Measurements from ENCODE around the gene ROCK2.
A peak's percentile ranks its signal among the peaks of the same experiment; 100 is the strongest.

The ROCK2 gene

DNA sequence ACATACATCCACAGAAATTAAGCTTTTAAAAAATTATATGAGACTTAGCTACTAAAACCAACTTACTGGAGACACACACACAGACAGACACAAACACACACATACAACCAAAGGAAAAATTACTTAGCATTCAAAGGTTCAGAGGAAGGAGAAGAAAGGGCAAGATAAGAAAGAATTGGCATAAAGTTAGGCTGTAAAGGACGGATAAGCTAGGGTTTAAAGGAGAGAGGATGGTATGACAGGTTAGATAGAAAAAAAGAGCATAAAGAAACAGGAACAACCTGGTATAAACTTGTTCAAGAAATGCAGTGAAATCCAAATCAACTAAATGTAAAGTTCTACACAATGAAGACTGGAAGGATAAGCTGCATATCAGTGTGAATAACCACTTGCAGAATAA lies 115.7 kb downstream of the ROCK2 start:
- peaks cover 0 to 16% (median 4%) of the 10 kb centered on the region in 10 experiments; a peak in 8 of 20 replicates for H3K4me1 ChIP-seq
- H3K9me3 ChIP-seq (replicated peaks in 1 of 11): no peaks in the 10 kb centered on the region
- no peak for TF ChIP-seq Cebpa-rat (IDR thresholded peaks at IDR 0.05)
- H3K9ac ChIP-seq: no peak overlapping the region
- no peak overlapping the region for H3K4me3 ChIP-seq
- peaks cover 0 to 23% (median 4%) of the 10 kb centered on the region in 11 experiments; a peak in 10 of 22 replicates for H4K20me1 ChIP-seq
- H3K27me3 ChIP-seq: no peaks in the 10 kb centered on the region
- no peak overlapping the region for H3K27ac ChIP-seq
- H3K4me2 ChIP-seq: no peak overlapping the region
- H3K36me3 ChIP-seq: peaks cover 18 to 69% (median 45%) of the 10 kb centered on the region in 11 experiments; a peak in 20 of 22 replicates

DNA sequence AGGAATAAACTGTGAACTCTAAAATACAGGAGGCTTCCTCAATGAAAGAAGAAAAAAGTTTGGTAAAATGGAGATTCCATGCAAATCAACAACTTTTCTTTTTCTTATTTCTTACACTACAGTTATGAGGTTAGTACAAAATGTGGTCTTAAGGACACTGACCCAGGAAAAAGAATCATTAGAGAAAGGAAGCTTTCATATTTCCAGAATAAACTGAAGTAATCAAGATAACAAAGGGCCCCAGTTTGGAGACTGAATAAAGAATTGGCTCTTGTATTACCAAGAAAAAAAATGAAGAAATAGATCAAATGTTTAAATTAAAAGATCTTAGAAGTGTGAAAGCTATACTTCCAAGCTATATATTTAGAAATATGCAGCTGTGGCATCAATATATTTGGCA lies 116.8 kb downstream of the ROCK2 start:
- H3K9me3 ChIP-seq (replicated peaks in 1 of 11): no peaks in the 10 kb centered on the region
- no peak overlapping the region for H3K4me2 ChIP-seq
- no peaks in the 10 kb centered on the region for H3K27me3 ChIP-seq
- H3K36me3 ChIP-seq: peaks cover 25 to 69% (median 49%) of the 10 kb centered on the region in 11 experiments; a peak in 20 of 22 replicates
- H3K4me1 ChIP-seq: peaks cover 0 to 12% (median 0%) of the 10 kb centered on the region in 10 experiments; a peak in 5 of 20 replicates
- H4K20me1 ChIP-seq: peaks cover 0 to 12% (median 0%) of the 10 kb centered on the region in 11 experiments; a peak in 6 of 22 replicates
- no peak overlapping the region for H3K4me3 ChIP-seq
- no peak for TF ChIP-seq Cebpa-rat (IDR thresholded peaks at IDR 0.05)
- H3K9ac ChIP-seq: no peak overlapping the region
- no peak overlapping the region for H3K27ac ChIP-seq

DNA sequence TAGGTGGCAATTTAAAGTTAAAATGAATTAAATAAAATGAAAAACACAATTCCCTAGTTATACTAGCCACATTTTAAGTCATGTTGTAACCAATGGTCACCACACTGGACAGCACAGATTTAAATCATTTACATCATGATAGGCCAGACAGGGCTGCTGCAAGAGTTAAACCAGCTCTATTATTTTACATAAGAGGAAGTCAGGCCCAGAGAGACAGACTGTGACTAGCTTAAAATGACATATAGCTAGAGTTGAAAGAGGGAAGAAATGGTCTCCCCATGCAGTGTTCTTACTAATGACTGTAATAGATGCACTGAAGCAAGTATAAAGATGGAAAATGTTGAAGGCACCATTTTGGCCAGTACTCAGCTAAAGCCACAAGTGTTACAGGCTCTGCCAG lies 119.5 kb downstream of the ROCK2 start:
- Histone ChIP-seq H3K27me3 (no peaks in the 10 kb centered on the region), H3K9me3 (replicated peaks in 1 of 11) (no peaks in the 10 kb centered on the region), H3K27ac (no peak overlapping the region), H3K36me3 (peaks cover 41 to 82% (median 51%) of the 10 kb centered on the region in 11 experiments), H3K4me1 (peaks cover 0 to 12% (median 0%) of the 10 kb centered on the region in 10 experiments; a peak in 5 of 20 replicates), H4K20me1 (peaks cover 0 to 9% (median 0%) of the 10 kb centered on the region in 11 experiments; a peak in 3 of 22 replicates), H3K4me3 (no peak overlapping the region), H3K9ac (no peak overlapping the region), H3K4me2 (peak overlapping the region in 2 of 11 experiments; percentile 33 to 47; a peak in 4 of 22 replicates)
- no peak for TF ChIP-seq Cebpa-rat (IDR thresholded peaks at IDR 0.05)

DNA sequence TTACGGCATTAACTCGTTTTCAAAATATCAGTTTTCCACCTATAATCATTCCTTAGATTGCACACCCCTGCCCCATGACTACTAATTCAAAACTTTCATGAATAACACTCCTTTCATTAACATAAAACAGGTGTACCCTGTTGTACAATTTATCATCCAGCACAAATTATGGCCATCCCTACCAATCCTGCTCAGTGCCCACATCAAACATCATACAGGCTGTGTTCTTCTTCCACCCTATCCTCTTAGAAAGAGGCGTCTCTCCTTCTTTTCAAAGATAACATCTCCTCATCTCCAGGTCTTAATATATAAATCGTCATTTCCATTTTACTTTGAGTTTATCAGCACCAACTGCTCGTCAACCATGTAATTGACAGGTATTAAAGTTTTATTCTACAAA lies 121.6 kb downstream of the ROCK2 start:
- no peaks in the 10 kb centered on the region for H3K27me3 ChIP-seq
- TF ChIP-seq Cebpa-rat (IDR thresholded peaks at IDR 0.05): no peak

DNA sequence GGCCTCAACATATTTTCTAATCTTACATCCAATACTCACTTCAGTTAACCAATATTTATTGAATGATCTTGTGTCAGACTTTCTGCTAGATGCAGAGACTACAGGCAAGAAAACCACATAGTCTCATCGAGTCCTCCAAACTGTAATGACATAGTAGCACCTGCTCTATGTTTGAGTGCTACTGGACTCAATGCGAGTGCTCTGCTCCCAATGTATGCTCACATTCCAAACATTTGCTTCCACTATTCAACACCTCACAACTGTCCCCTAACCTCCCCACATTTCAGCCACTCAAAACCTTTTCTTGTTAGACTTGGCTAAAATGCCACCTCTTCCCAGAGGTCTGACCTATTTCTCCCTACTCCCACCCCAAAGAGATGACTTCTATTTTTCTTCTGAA lies 124.0 kb downstream of the ROCK2 start:
- Histone ChIP-seq H3K27me3 (no peaks in the 10 kb centered on the region), H3K4me2 (no peak overlapping the region), H3K36me3 (peaks cover 67 to 98% (median 81%) of the 10 kb centered on the region in 11 experiments), H4K20me1 (no peaks in the 10 kb centered on the region; a peak in 1 of 22 replicates), H3K9me3 (replicated peaks in 1 of 11) (no peaks in the 10 kb centered on the region), H3K4me1 (peaks cover 0 to 9% (median 0%) of the 10 kb centered on the region in 10 experiments; a peak in 6 of 20 replicates), H3K4me3 (no peak overlapping the region), H3K27ac (no peak overlapping the region), H3K9ac (no peak overlapping the region)
- no peak for TF ChIP-seq Cebpa-rat (IDR thresholded peaks at IDR 0.05)

More for the DNA sequence above, 121.6 kb downstream of the ROCK2 start:
- Histone ChIP-seq H4K20me1 (no peaks in the 10 kb centered on the region; a peak in 1 of 22 replicates), H3K4me2 (no peak overlapping the region), H3K27ac (no peak overlapping the region), H3K9ac (no peak overlapping the region), H3K4me3 (no peak overlapping the region), H3K36me3 (peaks cover 55 to 98% (median 71%) of the 10 kb centered on the region in 11 experiments), H3K9me3 (replicated peaks in 1 of 11) (no peaks in the 10 kb centered on the region), H3K4me1 (peaks cover 0 to 12% (median 0%) of the 10 kb centered on the region in 10 experiments; a peak in 5 of 20 replicates)

DNA sequence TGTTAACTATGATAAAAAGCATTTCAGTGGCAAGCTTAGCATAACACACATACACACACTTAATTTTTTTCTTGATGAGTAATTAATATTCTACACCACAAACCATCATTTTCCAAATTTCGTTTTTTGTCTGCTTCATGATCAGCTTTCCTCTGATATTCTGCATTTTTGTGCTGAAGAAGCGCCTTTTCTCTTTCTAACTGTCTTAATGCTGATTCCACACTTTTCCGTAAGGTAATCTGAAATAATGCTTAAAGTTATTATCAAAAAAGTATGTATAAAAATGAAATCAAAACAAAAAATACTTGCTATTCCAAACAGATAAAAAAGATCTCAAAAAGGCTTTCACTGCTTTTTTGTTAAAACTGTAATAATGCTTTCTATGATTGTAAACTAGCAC lies 129.0 kb downstream of the ROCK2 start:
- TF ChIP-seq Cebpa-rat (IDR thresholded peaks at IDR 0.05): no peak
- Histone ChIP-seq H3K9me3 (replicated peaks in 1 of 11) (no peaks in the 10 kb centered on the region), H3K27ac (no peak overlapping the region), H3K27me3 (no peaks in the 10 kb centered on the region), H3K36me3 (peaks cover 84 to 100% (median 96%) of the 10 kb centered on the region in 11 experiments), H3K4me1 (no peaks in the 10 kb centered on the region; a peak in 1 of 20 replicates), H3K4me3 (no peak overlapping the region), H3K9ac (no peak overlapping the region), H3K4me2 (no peak overlapping the region), H4K20me1 (no peaks in the 10 kb centered on the region)

DNA sequence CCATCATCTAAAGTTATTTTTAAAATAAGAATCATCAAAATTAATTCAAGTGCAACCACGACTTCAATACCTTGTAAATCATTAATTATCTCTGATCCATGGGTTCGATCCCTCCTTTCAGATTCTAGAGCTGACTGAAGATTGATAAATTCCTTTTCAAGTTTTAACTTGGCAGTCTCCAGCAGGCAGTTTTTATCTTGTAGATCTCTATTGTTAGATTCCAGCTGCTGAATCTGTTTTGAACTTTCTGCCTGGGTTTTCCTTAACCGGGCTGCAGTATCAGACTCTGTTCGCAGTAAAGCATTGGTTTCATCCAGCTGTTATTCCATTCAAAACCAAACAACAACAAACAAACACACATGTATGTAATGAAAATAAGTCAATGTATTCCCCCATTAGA lies 129.7 kb downstream of the ROCK2 start:
- H3K36me3 ChIP-seq: peaks cover 81 to 100% (median 96%) of the 10 kb centered on the region in 11 experiments
- no peak overlapping the region for H3K27ac ChIP-seq
- H3K9me3 ChIP-seq (replicated peaks in 1 of 11): no peaks in the 10 kb centered on the region
- H4K20me1 ChIP-seq: no peaks in the 10 kb centered on the region
- H3K4me3 ChIP-seq: no peak overlapping the region
- H3K4me2 ChIP-seq: no peak overlapping the region
- no peaks in the 10 kb centered on the region; a peak in 1 of 20 replicates for H3K4me1 ChIP-seq
- H3K27me3 ChIP-seq: no peaks in the 10 kb centered on the region
- TF ChIP-seq Cebpa-rat (IDR thresholded peaks at IDR 0.05): no peak
- H3K9ac ChIP-seq: no peak overlapping the region

DNA sequence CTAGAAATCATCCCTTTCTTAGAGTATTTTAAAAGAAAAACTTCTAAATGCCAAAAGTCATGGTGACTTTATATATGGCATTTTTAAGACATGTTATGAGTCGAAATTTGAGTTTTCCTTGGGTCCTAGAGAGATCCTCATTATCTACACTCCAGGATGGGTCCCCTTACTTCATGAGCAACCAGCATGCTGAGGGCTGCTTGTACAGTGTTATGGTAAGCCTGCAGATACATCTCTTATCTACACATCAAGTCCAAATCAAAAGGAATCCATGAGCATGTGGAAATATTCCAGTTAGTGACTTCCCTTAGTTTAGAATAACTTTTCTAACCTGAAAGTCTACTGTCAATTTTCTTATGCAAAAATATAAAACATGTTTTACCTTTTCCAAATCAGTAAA lies 130.5 kb downstream of the ROCK2 start:
- TF ChIP-seq Cebpa-rat (IDR thresholded peaks at IDR 0.05): no peak
- Histone ChIP-seq H3K9me3 (replicated peaks in 1 of 11) (no peaks in the 10 kb centered on the region), H3K4me1 (no peaks in the 10 kb centered on the region; a peak in 1 of 20 replicates), H3K36me3 (peaks cover 76 to 100% (median 94%) of the 10 kb centered on the region in 11 experiments), H3K27ac (no peak overlapping the region), H3K27me3 (no peaks in the 10 kb centered on the region), H3K4me2 (no peak overlapping the region), H3K4me3 (no peak overlapping the region), H3K9ac (no peak overlapping the region), H4K20me1 (no peaks in the 10 kb centered on the region)

DNA sequence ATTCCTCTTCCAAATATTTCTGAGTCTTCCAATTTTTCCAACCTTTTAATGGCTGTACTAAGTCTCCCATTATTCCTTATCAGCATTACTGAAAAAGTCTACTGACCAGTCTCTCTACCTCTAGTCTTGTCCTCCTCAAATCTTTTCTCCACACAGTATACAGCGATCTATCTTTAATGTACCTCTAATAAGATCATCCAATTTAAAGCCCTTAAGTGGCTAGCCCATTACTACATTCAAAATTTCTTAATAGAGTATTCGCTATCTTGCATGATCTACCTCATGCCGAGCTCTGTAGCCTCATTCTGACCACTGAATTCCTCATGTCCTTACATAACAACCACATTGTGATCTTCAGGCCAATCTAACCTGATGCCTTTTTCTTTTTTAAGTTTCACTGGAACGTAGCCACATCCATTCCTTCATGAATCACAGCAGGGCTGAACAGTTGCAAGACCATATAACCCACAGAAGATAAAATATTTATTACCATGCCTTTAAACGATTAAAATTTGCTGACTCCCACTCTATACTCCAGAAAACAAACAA lies 131.3 kb downstream of the ROCK2 start:
- no peaks in the 10 kb centered on the region for H3K9me3 ChIP-seq (replicated peaks in 1 of 11)

DNA sequence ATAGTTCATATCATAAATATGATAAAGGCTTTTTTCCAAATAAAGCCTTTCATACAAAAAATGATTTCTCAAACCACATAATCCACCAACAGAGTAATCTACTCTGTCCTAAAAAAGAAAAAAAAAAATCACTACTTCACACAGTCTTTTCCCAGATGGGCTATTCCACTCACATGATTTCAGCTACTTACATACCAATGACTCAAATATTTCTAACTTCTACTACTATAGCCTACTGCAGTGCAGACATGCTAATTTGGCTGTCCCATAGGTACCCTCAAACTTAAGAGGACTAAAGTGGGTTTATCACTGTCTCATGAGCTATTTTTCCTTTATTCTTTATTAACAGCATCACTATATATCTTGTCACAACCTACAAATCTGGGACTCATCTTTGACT lies 131.8 kb downstream of the ROCK2 start:
- Histone ChIP-seq H3K4me1 (no peaks in the 10 kb centered on the region; a peak in 1 of 20 replicates), H3K36me3 (peaks cover 76 to 99% (median 94%) of the 10 kb centered on the region in 11 experiments), H3K4me2 (no peak overlapping the region), H3K9me3 (replicated peaks in 1 of 11) (no peaks in the 10 kb centered on the region), H3K27ac (no peak overlapping the region), H3K27me3 (no peaks in the 10 kb centered on the region), H3K9ac (no peak overlapping the region), H3K4me3 (no peak overlapping the region), H4K20me1 (no peaks in the 10 kb centered on the region)
- TF ChIP-seq Cebpa-rat (IDR thresholded peaks at IDR 0.05): no peak

More for the DNA sequence above, 131.3 kb downstream of the ROCK2 start:
- no peaks in the 10 kb centered on the region for H4K20me1 ChIP-seq
- no peak overlapping the region for H3K4me3 ChIP-seq
- H3K27ac ChIP-seq: no peak overlapping the region
- no peak overlapping the region for H3K9ac ChIP-seq
- TF ChIP-seq Cebpa-rat (IDR thresholded peaks at IDR 0.05): no peak
- no peak overlapping the region for H3K4me2 ChIP-seq
- H3K36me3 ChIP-seq: peaks cover 80 to 100% (median 96%) of the 10 kb centered on the region in 11 experiments
- H3K4me1 ChIP-seq: no peaks in the 10 kb centered on the region; a peak in 1 of 20 replicates
- H3K27me3 ChIP-seq: no peaks in the 10 kb centered on the region

All from BLaER1 treated with 17β-estradiol and CSF1 and Interleukin-3, amounts not matched to agents 10 nM and 100 nM (cell line).